Neuronal stem cell (in vitro differentiated cells): ENCODE results near the gene CDH11.

ENCODE experiments used
- DNase-seq: peaks from one replicate; pipeline ENCODE4 v3.0.0-alpha.2; 2013; ENCODE audit warnings: low spot score
- H2AFZ ChIP-seq: one replicate; pipeline ENCODE4 v1.6.1; 2013; ENCODE audit warnings: mild to moderate bottlenecking, low read length, inconsistent platforms
- H2AK5ac ChIP-seq: 2 replicates; pipeline ENCODE4 v1.6.1; 2013; ENCODE audit warnings: low read depth, mild to moderate bottlenecking, inconsistent platforms, low read length, moderate library complexity, mixed read lengths
- H2BK120ac ChIP-seq: 2 replicates; pipeline ENCODE4 v1.6.1; 2013; ENCODE audit warnings: low read depth, mild to moderate bottlenecking, inconsistent platforms, low read length, moderate library complexity, mixed read lengths
- H2BK12ac ChIP-seq: one replicate; pipeline ENCODE4 v1.6.1; 2013; ENCODE audit warnings: low read length, inconsistent platforms
- H2BK15ac ChIP-seq: 2 replicates; pipeline ENCODE4 v1.6.1; 2013; ENCODE audit warnings: mild to moderate bottlenecking, low read length, inconsistent platforms, mixed read lengths
- H2BK5ac ChIP-seq: one replicate; pipeline ENCODE4 v1.6.1; 2013; ENCODE audit warnings: inconsistent platforms, mild to moderate bottlenecking, low read length, moderate library complexity
- H3K14ac ChIP-seq: one replicate; pipeline ENCODE4 v1.6.1; 2013; ENCODE audit warnings: low read length, inconsistent platforms
- H3K18ac ChIP-seq: 2 replicates; pipeline ENCODE4 v1.6.1; 2013; ENCODE audit warnings: low read length, inconsistent platforms
- H3K23ac ChIP-seq: 2 replicates; pipeline ENCODE4 v1.6.1; 2013; ENCODE audit warnings: low read depth, mild to moderate bottlenecking, mixed read lengths, low read length, inconsistent platforms; ENCODE audit not compliant: poor library complexity
- H3K27ac ChIP-seq: replicated peaks from 3 replicates; pipeline ENCODE4 v1.5.1; 2013; ENCODE audit warnings: low read length, inconsistent platforms
- H3K27me3 ChIP-seq, 3 experiments: 2 replicates each; pipeline ENCODE4 v1.6.1; 2013; ENCODE audit warnings: low read length in 3 of 3, mild to moderate bottlenecking in 2 of 3, inconsistent platforms in 1 of 3, low read depth in 1 of 3, mixed read lengths in 1 of 3, moderate library complexity in 1 of 3; ENCODE audit not compliant: control insufficient read depth in 3 of 3, insufficient read depth in 3 of 3
- H3K36me3 ChIP-seq, 2 donors: replicated peaks in 1 of 2; 2 replicates each; pipeline ENCODE4 v1.6.1; 2013; ENCODE audit warnings: low read length in 2 of 2; ENCODE audit not compliant: control insufficient read depth in 2 of 2, insufficient read depth in 2 of 2
- H3K4ac ChIP-seq: 2 replicates; pipeline ENCODE4 v1.6.1; 2013; ENCODE audit warnings: inconsistent platforms, mild to moderate bottlenecking, low read length, moderate library complexity
- H3K4me1 ChIP-seq, 2 donors: 1 replicate in 1 of 2; 2 replicates in 1 of 2; pipeline ENCODE4 v1.6.1; 2013; ENCODE audit warnings: low read length in 2 of 2, low read depth in 1 of 2; ENCODE audit not compliant: control insufficient read depth in 2 of 2, insufficient read depth in 1 of 2
- H3K4me2 ChIP-seq: one replicate; pipeline ENCODE4 v1.6.1; 2013; ENCODE audit warnings: mild to moderate bottlenecking, low read length, inconsistent platforms; ENCODE audit not compliant: insufficient read depth, poor library complexity, severe bottlenecking
- H3K4me3 ChIP-seq, 2 donors: 2 replicates each; pipeline ENCODE4 v1.5.1; 2013; ENCODE audit warnings: low read length in 2 of 2, mild to moderate bottlenecking in 2 of 2, inconsistent platforms in 1 of 2, moderate library complexity in 1 of 2
- H3K79me1 ChIP-seq: one replicate; pipeline ENCODE4 v1.6.1; 2013; ENCODE audit warnings: low read depth, mild to moderate bottlenecking, inconsistent platforms, low read length, moderate library complexity
- H3K9ac ChIP-seq: one replicate; pipeline ENCODE4 v1.6.1; 2013; ENCODE audit warnings: mild to moderate bottlenecking, low read depth, low read length, inconsistent platforms; ENCODE audit not compliant: poor library complexity
- H3K9me3 ChIP-seq, 2 donors: replicated peaks in 1 of 2; 2 replicates each; pipeline versions ENCODE3 to v1.6.1; 2013; ENCODE audit warnings: low read length in 2 of 2, mild to moderate bottlenecking in 2 of 2, inconsistent platforms in 1 of 2, low read depth in 1 of 2, mixed read lengths in 1 of 2, moderate library complexity in 1 of 2; ENCODE audit not compliant: control insufficient read depth in 2 of 2, insufficient read depth in 1 of 2
- H4K8ac ChIP-seq: one replicate; pipeline ENCODE4 v1.6.1; 2013; ENCODE audit warnings: low read depth, mild to moderate bottlenecking, inconsistent platforms, low read length, moderate library complexity
- H4K91ac ChIP-seq: one replicate; pipeline ENCODE4 v1.6.1; 2013; ENCODE audit warnings: low read length, low read depth, mild to moderate bottlenecking, inconsistent platforms; ENCODE audit not compliant: poor library complexity
- WGBS, 2 donors: extraction: QIAGEN DNeasy Blood & Tissue Kit; methylation state at CpG; one replicate each; pipeline ENCODE4 v1.1.7; 2013; ENCODE audit warnings: missing lambda C conversion rate in 2 of 2, mixed read lengths in 1 of 2; ENCODE audit not compliant: insufficient read length in 2 of 2, insufficient replicate concordance in 1 of 2; ENCODE audit errors: extremely low coverage in 2 of 2; 5-methylcytosine and 5-hydroxymethylcytosine counted together

Gene CDH11

GRCh38 chr16:65071433-65072311, 50.2 kb downstream of the CDH11 start:
- peak overlapping the region; percentile 38 for H3K27ac ChIP-seq

GRCh38 chr16:65070831-65071432, 50.9 kb downstream of the CDH11 start:
- no peak overlapping the region for H3K14ac ChIP-seq
- H2BK120ac ChIP-seq: no peak overlapping the region
- no peak overlapping the region for H4K8ac ChIP-seq
- no peak overlapping the region for H3K18ac ChIP-seq
- H2AFZ ChIP-seq: peak overlapping the region; percentile 21
- no peak overlapping the region for H3K27ac ChIP-seq
- H2AK5ac ChIP-seq: no peak overlapping the region
- H3K79me1 ChIP-seq: peaks cover 6% of the 10 kb centered on the region
- H3K27me3 ChIP-seq: no peaks in the 10 kb centered on the region
- peaks cover 0 to 7% of the 10 kb centered on the region in 2 donors for H3K36me3 ChIP-seq
- H2BK12ac ChIP-seq: no peak overlapping the region
- H2BK15ac ChIP-seq: no peak overlapping the region
- H3K4me2 ChIP-seq: no peak overlapping the region
- no peak overlapping the region for H3K4me3 ChIP-seq
- no peak overlapping the region for H3K9ac ChIP-seq
- WGBS, 2 donors: no CpG with 5 or more reads among the region's 12 CpGs
- no peak overlapping the region for H3K4ac ChIP-seq
- peak; percentile 48 for DNase-seq
- no peak overlapping the region for H2BK5ac ChIP-seq
- peaks cover 0 to 35% of the 10 kb centered on the region in 2 donors for H3K4me1 ChIP-seq
- no peak overlapping the region for H4K91ac ChIP-seq
- no peaks in the 10 kb centered on the region for H3K9me3 ChIP-seq
- no peak overlapping the region for H3K23ac ChIP-seq

More at GRCh38 chr16:65071433-65072311, 50.2 kb downstream of the CDH11 start:
- no peak for DNase-seq
- H3K4me2 ChIP-seq: no peak overlapping the region
- H2BK15ac ChIP-seq: no peak overlapping the region
- H3K9me3 ChIP-seq: no peaks in the 10 kb centered on the region
- no peak overlapping the region for H3K18ac ChIP-seq
- no peak overlapping the region for H3K4me3 ChIP-seq
- H2BK120ac ChIP-seq: no peak overlapping the region
- H4K91ac ChIP-seq: no peak overlapping the region
- H3K79me1 ChIP-seq: peaks cover 6% of the 10 kb centered on the region
- no peak overlapping the region for H3K14ac ChIP-seq
- H2AFZ ChIP-seq: no peak overlapping the region
- no peak overlapping the region for H2BK12ac ChIP-seq
- no peak overlapping the region for H3K23ac ChIP-seq
- H3K27me3 ChIP-seq: no peaks in the 10 kb centered on the region
- no peak overlapping the region for H4K8ac ChIP-seq
- H3K4me1 ChIP-seq: peaks cover 0 to 35% of the 10 kb centered on the region in 2 donors
- peaks cover 0 to 7% of the 10 kb centered on the region in 2 donors for H3K36me3 ChIP-seq
- H3K9ac ChIP-seq: no peak overlapping the region
- H3K4ac ChIP-seq: no peak overlapping the region
- no peak overlapping the region for H2AK5ac ChIP-seq
- no CpG with 5 or more reads among the region's 24 CpGs for WGBS, 2 donors
- no peak overlapping the region for H2BK5ac ChIP-seq

GRCh38 chr16:65069766-65070165, 52.1 kb downstream of the CDH11 start:
- no peak overlapping the region for H3K27ac ChIP-seq

GRCh38 chr16:65069065-65069464, 52.8 kb downstream of the CDH11 start:
- Histone ChIP-seq H3K4me2 (no peak overlapping the region), H2BK15ac (no peak overlapping the region), H3K4me1 (peaks cover 0 to 34% of the 10 kb centered on the region in 2 donors), H3K27ac (no peak overlapping the region), H3K27me3 (no peaks in the 10 kb centered on the region), H2BK120ac (no peak overlapping the region), H3K4me3 (no peak overlapping the region), H2BK5ac (no peak overlapping the region), H3K14ac (no peak overlapping the region), H2BK12ac (no peak overlapping the region), H3K18ac (no peak overlapping the region), H4K91ac (no peak overlapping the region), H3K9ac (no peak overlapping the region), H3K36me3 (peaks cover 0 to 7% of the 10 kb centered on the region in 2 donors), H4K8ac (no peak overlapping the region), H2AFZ (no peak overlapping the region), H3K4ac (no peak overlapping the region), H3K79me1 (peaks cover 8% of the 10 kb centered on the region), H2AK5ac (no peak overlapping the region), H3K23ac (no peak overlapping the region), H3K9me3 (no peaks in the 10 kb centered on the region)
- no CpG with 5 or more reads among the region's 4 CpGs for WGBS, 2 donors
- DNase-seq: no peak

More at GRCh38 chr16:65069766-65070165, 52.1 kb downstream of the CDH11 start:
- Histone ChIP-seq H3K4me2 (no peak overlapping the region), H3K4me1 (peaks cover 0 to 33% of the 10 kb centered on the region in 2 donors), H2BK120ac (no peak overlapping the region), H3K27me3 (no peaks in the 10 kb centered on the region), H2BK12ac (no peak overlapping the region), H4K91ac (no peak overlapping the region), H3K14ac (no peak overlapping the region), H2AFZ (no peak overlapping the region), H3K4ac (no peak overlapping the region), H2AK5ac (no peak overlapping the region), H2BK15ac (no peak overlapping the region), H3K79me1 (peaks cover 8% of the 10 kb centered on the region), H3K18ac (no peak overlapping the region), H3K36me3 (peaks cover 0 to 7% of the 10 kb centered on the region in 2 donors), H3K4me3 (no peak overlapping the region), H3K23ac (no peak overlapping the region), H4K8ac (no peak overlapping the region), H3K9me3 (no peaks in the 10 kb centered on the region), H2BK5ac (no peak overlapping the region), H3K9ac (no peak overlapping the region)
- no peak for DNase-seq
- WGBS, 2 donors: no CpG with 5 or more reads among the region's 2 CpGs
